ENCODE measurements around the gene S100Z.
A peak's percentile ranks its signal among the peaks of the same experiment; 100 is the strongest.
"Not testable (repeated sequence)": the region's sequence is repeated elsewhere in the genome, so short reads cannot be mapped to it uniquely, and the experiment has no call there.

S100Z gene

DNA sequence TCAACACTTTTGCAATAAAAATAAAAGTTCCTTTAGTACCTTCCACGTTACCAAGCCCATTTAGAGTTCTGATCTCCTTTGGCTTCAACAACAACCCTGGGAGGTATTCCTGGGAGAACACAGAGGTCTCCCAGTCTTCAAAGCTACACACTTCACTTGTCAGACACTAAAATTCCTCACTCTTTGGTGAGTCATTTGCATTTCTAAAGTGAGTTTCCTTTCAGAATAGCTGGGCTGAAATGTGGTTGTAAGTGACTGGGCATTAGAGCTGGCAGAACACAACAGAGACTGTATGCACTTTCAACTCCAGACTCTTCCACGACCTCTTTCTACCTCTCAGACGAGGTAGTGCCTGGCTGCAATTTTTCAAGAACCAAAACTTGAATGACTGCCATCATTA lies 42.5 kb upstream of the S100Z start:
- TF ChIP-seq, protein P1, sequence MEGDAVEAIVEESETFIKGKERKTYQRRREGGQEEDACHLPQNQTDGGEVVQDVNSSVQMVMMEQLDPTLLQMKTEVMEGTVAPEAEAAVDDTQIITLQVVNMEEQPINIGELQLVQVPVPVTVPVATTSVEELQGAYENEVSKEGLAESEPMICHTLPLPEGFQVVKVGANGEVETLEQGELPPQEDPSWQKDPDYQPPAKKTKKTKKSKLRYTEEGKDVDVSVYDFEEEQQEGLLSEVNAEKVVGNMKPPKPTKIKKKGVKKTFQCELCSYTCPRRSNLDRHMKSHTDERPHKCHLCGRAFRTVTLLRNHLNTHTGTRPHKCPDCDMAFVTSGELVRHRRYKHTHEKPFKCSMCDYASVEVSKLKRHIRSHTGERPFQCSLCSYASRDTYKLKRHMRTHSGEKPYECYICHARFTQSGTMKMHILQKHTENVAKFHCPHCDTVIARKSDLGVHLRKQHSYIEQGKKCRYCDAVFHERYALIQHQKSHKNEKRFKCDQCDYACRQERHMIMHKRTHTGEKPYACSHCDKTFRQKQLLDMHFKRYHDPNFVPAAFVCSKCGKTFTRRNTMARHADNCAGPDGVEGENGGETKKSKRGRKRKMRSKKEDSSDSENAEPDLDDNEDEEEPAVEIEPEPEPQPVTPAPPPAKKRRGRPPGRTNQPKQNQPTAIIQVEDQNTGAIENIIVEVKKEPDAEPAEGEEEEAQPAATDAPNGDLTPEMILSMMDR (IDR thresholded peaks at IDR 0.05; ENCODE audit: low read depth, low read length, missing control alignments) = no peak
- no peak for DNase-seq (ENCODE audit: extremely low read depth, low read depth)
- H3K4me3 ChIP-seq (replicated peaks; ENCODE audit: low read depth, low read length) = no peak overlapping the region

DNA sequence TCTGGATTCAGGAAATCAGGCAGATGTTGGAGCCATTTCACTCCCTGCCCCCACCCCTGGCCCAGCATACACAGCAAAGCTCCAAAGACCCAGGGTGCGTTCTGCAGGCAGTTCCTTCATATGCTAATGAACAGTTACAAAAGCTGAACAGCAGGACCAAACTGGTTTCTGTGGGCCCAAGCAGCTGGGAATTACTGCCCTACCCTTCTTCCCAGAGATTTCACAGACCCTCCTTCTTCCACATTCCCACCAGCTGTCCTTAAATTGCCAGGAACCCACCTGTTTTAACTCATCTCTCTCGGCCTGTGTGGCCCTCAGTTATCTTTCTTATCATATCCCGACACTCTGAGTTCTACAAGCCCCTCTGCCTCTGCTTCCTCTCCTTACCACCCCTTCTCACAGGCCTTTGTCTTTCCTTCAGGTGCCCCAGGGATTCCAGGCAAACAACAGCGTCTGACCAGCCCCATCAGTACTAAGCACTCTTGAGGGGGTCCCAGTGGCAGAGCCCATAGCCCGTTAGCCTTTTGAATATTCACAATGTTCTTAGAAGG lies 41.6 kb upstream of the S100Z start:
- H3K4me3 ChIP-seq (replicated peaks; ENCODE audit: low read depth, low read length) = no peak overlapping the region
- TF ChIP-seq, protein P1 (IDR thresholded peaks at IDR 0.05; ENCODE audit: low read depth, low read length, missing control alignments) = no peak
- DNase-seq (ENCODE audit: extremely low read depth, low read depth) = no peak

DNA sequence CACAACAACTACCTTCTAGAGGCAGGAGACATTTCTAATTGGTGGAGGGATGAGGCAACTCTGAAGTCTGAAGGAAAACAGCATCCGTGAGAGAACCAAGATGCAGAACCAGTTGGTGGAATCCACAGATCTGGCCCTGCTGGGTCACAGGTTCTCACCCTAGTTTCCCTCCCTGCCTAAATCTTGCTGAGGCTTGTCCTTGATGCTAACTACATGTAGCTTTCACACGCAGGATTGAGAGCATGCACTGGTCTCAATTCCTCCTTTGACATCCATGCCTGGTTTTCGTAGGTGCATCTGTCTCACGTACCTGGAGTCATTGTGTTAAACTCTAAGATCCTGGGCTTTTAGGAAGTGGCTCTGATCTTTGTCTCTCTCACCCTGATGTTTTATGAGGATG lies 40.7 kb upstream of the S100Z start:
- DNase-seq (ENCODE audit: extremely low read depth, low read depth) = no peak
- TF ChIP-seq, protein P1 (IDR thresholded peaks at IDR 0.05; ENCODE audit: low read depth, low read length, missing control alignments) = no peak
- H3K4me3 ChIP-seq (replicated peaks; ENCODE audit: low read depth, low read length) = no peak overlapping the region

DNA sequence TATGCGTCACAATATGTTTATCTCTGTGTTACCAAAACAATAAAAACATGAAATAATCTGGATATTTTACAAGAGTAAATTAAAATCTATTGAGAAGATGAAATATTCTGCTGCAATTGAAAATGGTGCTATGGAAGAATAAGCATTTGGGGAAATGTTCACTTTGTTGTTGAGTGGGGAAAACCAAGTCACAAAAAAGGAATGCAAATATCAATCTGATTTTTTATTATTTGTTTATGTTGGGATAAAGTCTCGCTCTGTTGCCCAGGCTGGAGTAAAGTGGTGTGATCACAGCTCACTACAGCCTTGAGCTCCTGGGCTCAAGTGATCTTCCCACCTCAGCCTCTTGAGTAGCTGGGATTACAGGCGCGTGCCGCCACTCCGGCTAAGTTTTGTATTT lies 39.6 kb upstream of the S100Z start:
- TF ChIP-seq, protein P1 (IDR thresholded peaks at IDR 0.05; ENCODE audit: low read depth, low read length, missing control alignments) = no peak
- no peak overlapping the region for H3K4me3 ChIP-seq (replicated peaks; ENCODE audit: low read depth, low read length)
- DNase-seq (ENCODE audit: extremely low read depth, low read depth) = no peak

DNA sequence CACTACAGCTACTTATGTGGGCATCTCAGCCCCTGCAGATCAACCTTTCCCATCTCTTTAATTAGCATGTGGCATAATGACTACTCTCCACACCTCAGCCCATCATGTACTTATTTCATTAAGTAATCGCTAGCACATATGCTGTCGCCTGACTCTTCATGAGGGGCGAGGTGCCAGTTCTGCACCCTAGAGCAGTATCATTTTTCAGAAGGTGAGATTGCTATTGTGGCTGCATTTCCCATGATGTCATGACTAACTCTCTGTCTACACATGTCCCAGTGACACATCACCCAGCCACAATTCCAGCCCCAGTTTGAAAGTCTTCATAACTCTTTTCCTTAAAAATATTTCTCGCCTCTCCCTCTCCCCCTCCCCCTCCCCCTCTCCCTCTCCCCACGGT lies 38.6 kb upstream of the S100Z start:
- no peak for DNase-seq (ENCODE audit: extremely low read depth, low read depth)
- TF ChIP-seq, protein P1 (IDR thresholded peaks at IDR 0.05; ENCODE audit: low read depth, low read length, missing control alignments) = no peak

DNA sequence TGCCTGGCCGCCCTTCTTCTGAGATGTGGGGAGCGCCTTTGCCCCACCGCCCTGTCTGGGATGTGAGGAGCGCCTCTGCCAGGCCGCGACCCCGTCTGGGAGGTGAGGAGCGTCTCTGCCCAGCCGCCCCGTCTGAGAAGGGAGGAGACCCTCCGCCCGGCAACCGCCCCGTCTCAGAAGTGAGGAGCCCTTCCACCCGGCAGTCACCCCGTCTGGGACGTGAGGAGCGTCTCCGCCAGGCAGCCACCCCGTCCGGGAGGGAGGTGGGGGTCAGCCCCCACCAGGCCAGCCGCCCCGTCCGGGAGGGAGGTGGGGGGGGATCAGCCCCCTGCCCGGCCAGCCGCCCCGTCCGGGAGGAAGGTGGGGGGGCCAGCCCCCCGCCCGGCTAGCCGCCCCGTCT lies 37.6 kb upstream of the S100Z start:
- not testable (repeated sequence) for H3K4me3 ChIP-seq (replicated peaks; ENCODE audit: low read depth, low read length); DNase-seq (ENCODE audit: extremely low read depth, low read depth)

More for the DNA sequence above, 38.6 kb upstream of the S100Z start:
- no peak overlapping the region for H3K4me3 ChIP-seq (replicated peaks; ENCODE audit: low read depth, low read length)

DNA sequence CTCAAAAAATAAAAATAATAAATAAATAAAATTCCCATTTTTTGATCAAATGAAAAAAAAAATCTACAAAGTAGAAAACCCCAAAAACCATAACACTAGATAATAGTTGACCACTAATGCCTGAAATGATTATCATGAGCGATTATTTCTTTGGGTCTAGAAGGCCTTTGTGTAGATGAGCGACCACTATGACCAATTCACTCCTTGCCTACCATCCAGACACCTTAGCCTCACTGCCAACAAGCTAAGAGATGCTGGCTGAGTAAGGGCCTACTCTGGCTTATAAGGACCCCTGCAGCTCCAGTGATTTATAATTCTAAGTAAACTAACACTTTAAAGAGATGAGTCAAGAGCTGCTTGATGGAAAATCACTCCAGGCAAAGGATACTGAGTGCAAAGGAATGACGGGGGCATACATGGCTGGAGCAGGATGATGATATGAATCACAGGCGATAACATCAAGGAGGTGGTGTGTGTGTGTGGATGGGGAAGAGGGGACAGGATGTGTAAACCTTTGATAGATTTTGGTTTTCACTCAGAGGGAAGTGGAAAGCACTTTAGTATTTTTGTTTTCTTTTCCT lies 35.7 kb upstream of the S100Z start:
- TF ChIP-seq, protein P1 (IDR thresholded peaks at IDR 0.05; ENCODE audit: low read depth, low read length, missing control alignments) = no peak
- no peak overlapping the region for H3K4me3 ChIP-seq (replicated peaks; ENCODE audit: low read depth, low read length)
- peak; percentile 79 for DNase-seq (ENCODE audit: extremely low read depth, low read depth)
